IMR-90 (cell line): ENCODE data around the gene PAFAH1B1. TPM values are rescaled to one million over a fixed set of nuclear protein-coding genes. Genes with fewer than 3 reads are reported as not detected.

Source experiments
- ATAC-seq: fragments of 200-7000 bp; cut with Tn5 transposase; 2 replicates; pipeline ENCODE4 v1.9.1; 2020; ENCODE audit warnings: low read depth, mild to moderate bottlenecking, moderate library complexity
- BruUV-seq: library from RNA; stranded (reverse); fragments of 400-500 nt; replicated peaks from 2 replicates; lab custom pipeline; 2021; lab: Mats Ljungman, UMichigan
- CTCF ChIA-PET: fragments of 300-600 bp; formaldehyde crosslinking; extraction: SDS; loops from one replicate; lab custom pipeline; 2021; ENCODE audit warnings: antibody characterized with exemption; lab: Yijun Ruan, JAX
- POLR2A ChIA-PET: fragments of 300-600 bp; sonication (Branson Sonifier 250); formaldehyde crosslinking; loops from one replicate; lab custom pipeline; 2022; ENCODE audit warnings: antibody characterized with exemption; ENCODE audit not compliant: unreplicated experiment; lab: Charles Lee
- DNase-seq: peaks from one replicate; pipeline ENCODE4 v3.0.0; 2013
- H2AFZ ChIP-seq: replicated peaks from 2 replicates; pipeline ENCODE3; 2013; ENCODE audit warnings: low read length, mild to moderate bottlenecking; ENCODE audit not compliant: poor library complexity
- H2AK5ac ChIP-seq: 2 replicates; pipeline ENCODE4 v1.6.1; 2013; ENCODE audit warnings: low read depth, low read length, inconsistent platforms
- H2AK9ac ChIP-seq: replicated peaks from 2 replicates; pipeline ENCODE3; 2013; ENCODE audit warnings: mild to moderate bottlenecking, low read depth, low read length, moderate library complexity; ENCODE audit not compliant: poor library complexity
- H2BK120ac ChIP-seq: 2 replicates; pipeline ENCODE4 v1.6.1; 2013; ENCODE audit warnings: low read depth, low read length, inconsistent platforms
- H2BK15ac ChIP-seq: 3 replicates; pipeline ENCODE4 v1.6.1; 2013; ENCODE audit warnings: low read depth, low read length, inconsistent platforms
- H2BK20ac ChIP-seq: 2 replicates; pipeline ENCODE4 v1.6.1; 2013; ENCODE audit warnings: low read depth, mild to moderate bottlenecking, inconsistent platforms, low read length, moderate library complexity
- H2BK5ac ChIP-seq: 2 replicates; pipeline ENCODE4 v1.6.1; 2013; ENCODE audit warnings: mild to moderate bottlenecking, low read depth, low read length, inconsistent platforms; ENCODE audit not compliant: poor library complexity, severe bottlenecking
- H3K14ac ChIP-seq: replicated peaks from 2 replicates; pipeline ENCODE4 v1.6.1; 2013; ENCODE audit warnings: low read depth, low read length, inconsistent platforms
- H3K18ac ChIP-seq: 2 replicates; pipeline ENCODE4 v1.6.1; 2013; ENCODE audit warnings: low read depth, low read length, control low read depth
- H3K23ac ChIP-seq: 2 replicates; pipeline ENCODE4 v1.6.1; 2013; ENCODE audit warnings: low read depth, low read length, inconsistent platforms
- H3K27ac ChIP-seq: 2 replicates; pipeline ENCODE4 v1.5.1; 2013; ENCODE audit warnings: mild to moderate bottlenecking, control low read depth, low read length; ENCODE audit not compliant: insufficient read depth
- H3K27me3 ChIP-seq: 2 replicates; pipeline ENCODE4 v1.6.1; 2013; ENCODE audit warnings: low read length; ENCODE audit not compliant: control insufficient read depth, insufficient read depth
- H3K36me3 ChIP-seq: 2 replicates; pipeline ENCODE4 v1.6.1; 2013; ENCODE audit warnings: low read length, mixed read lengths; ENCODE audit not compliant: control insufficient read depth, insufficient read depth
- H3K4ac ChIP-seq: 2 replicates; pipeline ENCODE4 v1.6.1; 2013; ENCODE audit warnings: low read depth, low read length, inconsistent platforms
- H3K4me1 ChIP-seq: 2 replicates; pipeline ENCODE4 v1.6.1; 2013; ENCODE audit warnings: low read length, mixed read lengths; ENCODE audit not compliant: control insufficient read depth, insufficient read depth
- H3K4me2 ChIP-seq: 2 replicates; pipeline ENCODE4 v1.6.1; 2013; ENCODE audit warnings: low read depth, mild to moderate bottlenecking, control low read depth, low read length, moderate library complexity
- H3K4me3 ChIP-seq: 2 replicates; pipeline ENCODE4 v1.5.1; 2013; ENCODE audit warnings: low read depth, mild to moderate bottlenecking, control low read depth, low read length, moderate library complexity; ENCODE audit not compliant: insufficient read depth
- H3K56ac ChIP-seq: 2 replicates; pipeline ENCODE4 v1.6.1; 2013; ENCODE audit warnings: low read length, inconsistent platforms; ENCODE audit not compliant: insufficient read depth; ENCODE audit errors: extremely low read depth
- H3K79me1 ChIP-seq, 2 experiments: 2 replicates each; pipeline ENCODE4 v1.6.1; 2013; ENCODE audit warnings: low read length in 2 of 2, inconsistent platforms in 1 of 2, low read depth in 1 of 2
- H3K9ac ChIP-seq: 2 replicates; pipeline ENCODE4 v1.6.1; 2013; ENCODE audit warnings: low read depth, low read length, control low read depth
- H3K9me1 ChIP-seq: 2 replicates; pipeline ENCODE4 v1.6.1; 2013; ENCODE audit warnings: low read length, inconsistent platforms; ENCODE audit not compliant: insufficient read depth
- H3K9me3 ChIP-seq: 2 replicates; pipeline ENCODE4 v1.6.1; 2013; ENCODE audit warnings: low read length; ENCODE audit not compliant: control insufficient read depth, insufficient read depth
- H4K20me1 ChIP-seq: 2 replicates; pipeline ENCODE4 v1.6.1; 2013; ENCODE audit warnings: low read length, inconsistent platforms; ENCODE audit not compliant: insufficient read depth
- H4K5ac ChIP-seq: 2 replicates; pipeline ENCODE4 v1.6.1; 2013; ENCODE audit warnings: mild to moderate bottlenecking, low read depth, low read length, control low read depth
- H4K8ac ChIP-seq, 2 experiments: 2 replicates each; pipeline ENCODE4 v1.6.1; 2013; ENCODE audit warnings: low read depth in 2 of 2, low read length in 2 of 2, control low read depth in 1 of 2, inconsistent platforms in 1 of 2
- H4K91ac ChIP-seq: 2 replicates; pipeline ENCODE4 v1.6.1; 2013; ENCODE audit warnings: low read depth, low read length, inconsistent platforms; ENCODE audit not compliant: insufficient read depth
- BHLHE40 ChIP-seq: fragments of 150-350 bp; IDR thresholded peaks from 2 replicates; pipeline ENCODE4 v1.6.1; 2016; ENCODE audit warnings: mild to moderate bottlenecking, low read depth, low read length
- CTCF ChIP-seq: conservative IDR thresholded peaks from 2 replicates; pipeline ENCODE4 v1.5.1; 2012; ENCODE audit warnings: mild to moderate bottlenecking, low read depth, low read length, improper control_type of control experiment
- RAD21 ChIP-seq: IDR thresholded peaks from 2 replicates; pipeline ENCODE4 v1.6.1; 2012; ENCODE audit warnings: low read length, improper control_type of control experiment
- USF2 ChIP-seq: fragments of 150-350 bp; IDR thresholded peaks from 2 replicates; pipeline ENCODE4 v1.6.1; 2017; ENCODE audit warnings: mild to moderate bottlenecking, antibody characterized with exemption, low read length, low read depth
- WGBS, 2 experiments: methylation state at CpG; one replicate each; pipeline versions ENCODE4 v1.1.5 to v1.1.7; 2013; ENCODE audit warnings: missing lambda C conversion rate in 2 of 2; ENCODE audit not compliant: insufficient read length in 1 of 2; ENCODE audit errors: extremely low coverage in 2 of 2; 5-methylcytosine and 5-hydroxymethylcytosine counted together
- dilution Hi-C: fragments of 300-500 bp; cut with HindIII; formaldehyde crosslinking; loops from one replicate; pipeline ENCODE4 v1.14.3; 2018; ENCODE audit warnings: low sequenced_read_pairs; ENCODE audit not compliant: unreplicated experiment
- in situ Hi-C: fragments of 300-500 bp; cut with MboI; formaldehyde crosslinking; loops from 3 replicates; pipeline ENCODE4 v1.14.3; 2019; ENCODE audit warnings: low sequenced_read_pairs, inconsistent platforms, mixed read lengths
- intact Hi-C: fragments of 100-400 bp; cut with micrococcal nuclease; formaldehyde crosslinking; loops from 2 replicates; pipeline ENCODE4 v1.10.0; 2022
- polyA plus RNA-seq, 3 experiments: library from polyadenylated mRNA; depleted of rRNA; stranded (reverse); fragments of >200 nt; gene quantifications; 2 replicates each; pipeline ENCODE4 v1.2.3, GENCODE V29; 2012; ENCODE audit warnings: low replicate concordance in 1 of 3
- total RNA-seq: library from RNA; depleted of rRNA; stranded (reverse); fragments of >200 nt; gene quantifications from 2 replicates; pipeline ENCODE4 v1.2.3, GENCODE V29; 2012

The PAFAH1B1 gene
- total and polyA plus RNA-seq, 2 of the 4 experiments (the other 2 are of a cell fraction) = 64.5 to 127 TPM

- H2AFZ ChIP-seq = no peak overlapping the region
- no peak overlapping the region for H3K4me2 ChIP-seq
- intact Hi-C loops = no loop called here
- no peaks in the 10 kb centered on the region for H3K27me3 ChIP-seq
- no peak overlapping the region for H4K8ac ChIP-seq
- TF ChIP-seq RAD21 (no peak), USF2 (no peak), BHLHE40 (no peak), CTCF (no peak)
- ChIA-PET CTCF (no interaction called here), POLR2A (no interaction called here)
- peaks cover 0 to 41% of the 10 kb centered on the region in 2 experiments; a peak in 2 of 4 replicates for H3K79me1 ChIP-seq
- H2BK120ac ChIP-seq = no peak overlapping the region
- no peak overlapping the region for H2BK5ac ChIP-seq
- H2AK5ac ChIP-seq = no peak overlapping the region
- ATAC-seq (no peak), DNase-seq (no peak)
- H3K14ac ChIP-seq = no peak overlapping the region
- H4K20me1 ChIP-seq = peaks cover 99% of the 10 kb centered on the region
- H4K5ac ChIP-seq = no peak overlapping the region
- H2AK9ac ChIP-seq = no peak overlapping the region
- no CpG with 5 or more reads among the region's 7 CpGs for WGBS, 2 experiments
- H3K4me1 ChIP-seq = peaks cover 5% of the 10 kb centered on the region; the same call in 1 of the 2 replicates
- no peak overlapping the region for H3K4ac ChIP-seq
- no peak overlapping the region for H4K91ac ChIP-seq
- H3K9me1 ChIP-seq = peaks cover 6% of the 10 kb centered on the region
- H2BK15ac ChIP-seq = no peak overlapping the region
- no TSS peak for BruUV-seq
- no peak overlapping the region for H2BK20ac ChIP-seq
- H3K27ac ChIP-seq = no peak overlapping the region
- dilution Hi-C loops = no loop called here
- H3K9me3 ChIP-seq = no peaks in the 10 kb centered on the region
- no peak overlapping the region for H3K9ac ChIP-seq
- H3K23ac ChIP-seq = no peak overlapping the region
- H3K36me3 ChIP-seq = peaks cover 5% of the 10 kb centered on the region; the same call in 1 of the 2 replicates
- in situ Hi-C loops = no loop called here
- no peak overlapping the region for H3K4me3 ChIP-seq
- H3K56ac ChIP-seq = no peak overlapping the region
- no peak overlapping the region for H3K18ac ChIP-seq
Measured at GRCh38 chr17:2612630-2613029, 19.2 kb downstream of the PAFAH1B1 start.
